Prostate gland (tissue), 2 donors: ENCODE results near the gene FYCO1.

Experiments
- POLR2A ChIP-seq: fragments of 450-650 bp; IDR thresholded peaks from one replicate; pipeline ENCODE4 v1.6.1; 2016; ENCODE audit warnings: antibody characterized with exemption, mild to moderate bottlenecking
- POLR2AphosphoS5 ChIP-seq: sonication (generic); formaldehyde crosslinking; IDR thresholded peaks from one replicate; pipeline ENCODE4 v1.6.1; 2017; ENCODE audit warnings: antibody characterized with exemption
- TF ChIP-seq, protein P1 (sequence below), 4 experiments: fragments of 200-600 bp in 2 of 4; fragments of 450-650 bp in 2 of 4; sonication (generic) in 2 of 4; IDR thresholded peaks; 1 replicate in 3 of 4; 2 replicates in 1 of 4; pipeline ENCODE4 v1.5.1; 2016 to 2019; ENCODE audit warnings: antibody characterized with exemption in 4 of 4, mild to moderate bottlenecking in 2 of 4, moderate library complexity in 2 of 4

DNA sequence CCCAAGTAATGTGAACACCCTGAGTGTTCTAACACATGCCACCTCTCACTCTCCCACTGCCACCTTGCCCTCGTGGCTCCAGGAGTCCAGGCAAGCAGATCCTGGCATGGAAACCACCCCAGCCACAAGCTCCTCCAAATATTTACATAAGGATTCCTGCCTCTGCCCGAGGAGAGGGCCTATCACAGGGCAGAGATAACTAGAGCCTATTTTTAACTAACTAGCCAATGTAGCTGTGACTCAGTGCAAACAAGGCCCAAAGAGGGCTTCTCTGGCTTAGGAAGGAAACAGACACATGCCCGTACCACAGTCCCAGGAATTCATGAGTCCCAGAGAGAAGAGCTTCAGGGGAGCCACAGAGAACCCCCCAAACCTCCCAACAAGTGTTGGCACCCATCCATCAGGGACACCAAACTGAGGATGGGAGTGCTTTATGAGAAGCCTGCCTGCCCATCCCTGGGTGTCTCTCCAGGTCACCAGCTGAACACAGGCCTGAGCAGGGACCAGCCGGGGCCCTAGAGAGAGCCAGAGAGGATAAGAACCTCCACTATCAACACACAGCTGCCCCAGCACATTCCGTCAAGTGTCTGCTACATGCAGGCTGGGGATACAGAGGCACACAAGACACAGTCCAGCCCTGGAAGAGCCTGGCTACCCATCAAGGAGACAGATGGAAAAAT lies 9.2 kb downstream of the FYCO1 start:
- TF ChIP-seq, protein P1, sequence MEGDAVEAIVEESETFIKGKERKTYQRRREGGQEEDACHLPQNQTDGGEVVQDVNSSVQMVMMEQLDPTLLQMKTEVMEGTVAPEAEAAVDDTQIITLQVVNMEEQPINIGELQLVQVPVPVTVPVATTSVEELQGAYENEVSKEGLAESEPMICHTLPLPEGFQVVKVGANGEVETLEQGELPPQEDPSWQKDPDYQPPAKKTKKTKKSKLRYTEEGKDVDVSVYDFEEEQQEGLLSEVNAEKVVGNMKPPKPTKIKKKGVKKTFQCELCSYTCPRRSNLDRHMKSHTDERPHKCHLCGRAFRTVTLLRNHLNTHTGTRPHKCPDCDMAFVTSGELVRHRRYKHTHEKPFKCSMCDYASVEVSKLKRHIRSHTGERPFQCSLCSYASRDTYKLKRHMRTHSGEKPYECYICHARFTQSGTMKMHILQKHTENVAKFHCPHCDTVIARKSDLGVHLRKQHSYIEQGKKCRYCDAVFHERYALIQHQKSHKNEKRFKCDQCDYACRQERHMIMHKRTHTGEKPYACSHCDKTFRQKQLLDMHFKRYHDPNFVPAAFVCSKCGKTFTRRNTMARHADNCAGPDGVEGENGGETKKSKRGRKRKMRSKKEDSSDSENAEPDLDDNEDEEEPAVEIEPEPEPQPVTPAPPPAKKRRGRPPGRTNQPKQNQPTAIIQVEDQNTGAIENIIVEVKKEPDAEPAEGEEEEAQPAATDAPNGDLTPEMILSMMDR (IDR thresholded peaks at IDR 0.05): no peak
- no peak for TF ChIP-seq POLR2A
- peak; percentile 87 for TF ChIP-seq POLR2AphosphoS5
